ENCODE data around the gene HDGFL2. TPM values are rescaled to one million over a fixed set of nuclear protein-coding genes. Genes with fewer than 3 reads are reported as not detected.

Gene HDGFL2
- total and polyA plus RNA-seq, 2 of the 8 experiments (the other 6 are each of a cell fraction or from before 2014, with no cell fraction given), result 31.1 to 106 TPM

GRCh38 chr19:4473763-4474513, 1.8 kb downstream of the HDGFL2 start:
- H3K14ac ChIP-seq (ENCODE audit: insufficient read length), result no peak overlapping the region
- H3K23ac ChIP-seq (ENCODE audit: insufficient read length), result no peak overlapping the region
- H3K36me3 ChIP-seq (ENCODE audit: control insufficient read depth in 2 of 4, insufficient read depth in 4 of 4, low read length in 3 of 4), result peaks cover 8 to 27% (median 17%) of the 10 kb centered on the region in 4 experiments; a peak in 7 of 8 replicates
- peaks cover 17% of the 10 kb centered on the region; the same call in 1 of the 2 replicates for H3K79me1 ChIP-seq (ENCODE audit: low read depth, low read length)
- H3K9ac ChIP-seq (replicated peaks in 1 of 4; ENCODE audit: extremely low read depth in 1 of 4, low read depth in 3 of 4, low read length in 3 of 4), result peak overlapping the region in 3 of 4 experiments; percentile 36 to 54 (median 45); a peak in 6 of 7 replicates
- no peak overlapping the region for H2BK120ac ChIP-seq (replicated peaks; ENCODE audit: low read depth, low read length)
- peak overlapping the region; percentile 43; the same call in 1 of the 2 replicates for H3K27ac ChIP-seq (ENCODE audit: low read depth, low read length)
- no peaks in the 10 kb centered on the region for H3K9me3 ChIP-seq (ENCODE audit: insufficient read depth in 2 of 2, low read depth in 1 of 2, low read length in 1 of 2)
- H3K56ac ChIP-seq (replicated peaks; ENCODE audit: insufficient read length, low read depth, low read length), result peak overlapping the region; percentile 73
- peaks cover 14 to 35% of the 10 kb centered on the region in 2 experiments; a peak in 3 of 4 replicates for H3K79me2 ChIP-seq (ENCODE audit: control insufficient read depth in 1 of 2, insufficient read depth in 2 of 2, low read length in 2 of 2)
- no peak overlapping the region for H2BK15ac ChIP-seq (ENCODE audit: low read length)
- no peaks in the 10 kb centered on the region; a peak in 1 of 7 replicates for H3K27me3 ChIP-seq (replicated peaks in 1 of 4; ENCODE audit: control insufficient read depth in 3 of 4, extremely low read depth in 1 of 4, insufficient read depth in 3 of 4, low read length in 3 of 4)
- H4K5ac ChIP-seq (ENCODE audit: insufficient read length, low read depth, low read length), result peak overlapping the region; percentile 64
- POLR2A ChIA-PET (ENCODE audit: partially characterized antibody), result interaction anchor here (0.5 to 1.8 kb wide), 18 partner anchors 9 to 260 kb away, joined by 3 to 6 read pairs (median 3); partner anchors contain the start of genes PLIN4 and PLIN5
- 23% methylated on average over 18 of the region's 23 CpGs; no CpG with 5 or more reads in 1 of the 2 experiments for WGBS, 2 experiments (ENCODE audit: extremely low coverage in 1 of 2, insufficient coverage in 1 of 2, insufficient read length in 1 of 2, insufficient replicate concordance in 2 of 2, low coverage in 1 of 2, low lambda C conversion rate in 2 of 2, missing lambda C conversion rate in 1 of 2)
- H4K20me1 ChIP-seq (replicated peaks in 1 of 2; ENCODE audit: control insufficient read depth in 1 of 2, insufficient read depth in 2 of 2, low read length in 2 of 2), result peaks cover 0 to 15% of the 10 kb centered on the region in 2 experiments
- H3K23me2 ChIP-seq (ENCODE audit: low read depth, low read length), result peaks cover 22% of the 10 kb centered on the region
- TF ChIP-seq TCF12 (IDR thresholded peaks at IDR 0.05; ENCODE audit: low read depth, low read length) (no peak), TEAD4 (IDR thresholded peaks at IDR 0.05; ENCODE audit: low read depth, low read length) (peak; percentile 26; the same call in 1 of the 2 replicates)
- H3K4ac ChIP-seq (replicated peaks; ENCODE audit: insufficient read length, low read depth, low read length), result peak overlapping the region; percentile 75
- no peak for FAIRE-seq
- H4K91ac ChIP-seq (replicated peaks; ENCODE audit: insufficient read length, low read length), result no peak overlapping the region
- H3K18ac ChIP-seq (ENCODE audit: extremely low read depth, low read length), result no peak overlapping the region
- CTCF ChIA-PET (ENCODE audit: partially characterized antibody), result interaction anchor here (0.9 to 2.1 kb wide), 8 partner anchors 20 to 552 kb away, joined by 3 to 5 read pairs (median 4); no protein-coding TSS in a partner anchor
- H2AFZ ChIP-seq (ENCODE audit: low read length), result peak overlapping the region; percentile 76
- peak overlapping the region; percentile 63; the same call in 1 of the 2 replicates for H2BK5ac ChIP-seq (ENCODE audit: low read depth, low read length)
- no peak overlapping the region for H2AK5ac ChIP-seq (ENCODE audit: low read depth, low read length)
- H2BK20ac ChIP-seq (ENCODE audit: low read length), result no peak overlapping the region
- peak in 1 of 2 experiments; percentile 52 for DNase-seq (ENCODE audit: low read depth in 1 of 2, low spot score in 2 of 2)
- H3K4me1 ChIP-seq (replicated peaks in 1 of 4; ENCODE audit: control insufficient read depth in 3 of 4, insufficient read depth in 4 of 4, low read length in 3 of 4), result peaks cover 0 to 16% (median 11%) of the 10 kb centered on the region in 4 experiments; a peak in 5 of 7 replicates
- no peak overlapping the region for H2BK12ac ChIP-seq (ENCODE audit: low read depth, low read length)
- peak overlapping the region; percentile 69 to 99 (median 74) for H3K4me3 ChIP-seq (ENCODE audit: extremely low read depth in 1 of 4, insufficient read depth in 2 of 4, low read depth in 3 of 4, low read length in 4 of 4)
- H3K4me2 ChIP-seq (ENCODE audit: insufficient read depth in 1 of 2, low read depth in 2 of 2, low read length in 2 of 2), result peak overlapping the region; percentile 81 to 95
- H4K8ac ChIP-seq (ENCODE audit: extremely low read depth, insufficient read depth, low read length), result no peak overlapping the region
